Measurements from ENCODE around the gene HDHD2. TPM values are rescaled to one million over a fixed set of nuclear protein-coding genes. Genes with fewer than 3 reads are reported as not detected.
"Not testable (repeated sequence)": the region's sequence is repeated elsewhere in the genome, so short reads cannot be mapped to it uniquely, and the experiment has no call there.

Gene HDHD2
- total and polyA plus RNA-seq, 4 donors = 16.7 to 38.2 (median 30.1) TPM

- TF ChIP-seq CTCF (IDR thresholded peaks at IDR 0.05; ENCODE audit: control extremely low read depth, extremely low read depth) = no peak
- H3K36me3 ChIP-seq (ENCODE audit: control insufficient read depth in 4 of 4, insufficient read depth in 4 of 4, low read length in 4 of 4) = no peaks in the 10 kb centered on the region
- no peak overlapping the region for H3K4me3 ChIP-seq
- DNase-seq (no peak), ATAC-seq (ENCODE audit: insufficient read depth, low FRiP score) (no peak)
- H3K4me1 ChIP-seq (ENCODE audit: control insufficient read depth in 5 of 5, insufficient read depth in 5 of 5, low read length in 5 of 5) = peaks cover 0 to 7% (median 0%) of the 10 kb centered on the region in 5 donors
- no peaks in the 10 kb centered on the region for H3K9me3 ChIP-seq (ENCODE audit: control insufficient read depth in 4 of 4, insufficient read depth in 3 of 4, low read length in 3 of 4)
- H3K27me3 ChIP-seq (ENCODE audit: control insufficient read depth in 3 of 3, insufficient read depth in 3 of 3, low read length in 2 of 3) = no peaks in the 10 kb centered on the region
- WGBS, 2 donors = 86 to 92% methylated on average over 2 of the region's 2 CpGs
- no peak overlapping the region for H3K9ac ChIP-seq (ENCODE audit: insufficient read depth in 1 of 2, low read length in 2 of 2)
- H3K27ac ChIP-seq (ENCODE audit: low read depth in 1 of 2, low read length in 1 of 2) = no peak overlapping the region
These were observed 16.0 kb upstream of the HDHD2 start for GRCh38 chr18:47166294-47166693.

DNA sequence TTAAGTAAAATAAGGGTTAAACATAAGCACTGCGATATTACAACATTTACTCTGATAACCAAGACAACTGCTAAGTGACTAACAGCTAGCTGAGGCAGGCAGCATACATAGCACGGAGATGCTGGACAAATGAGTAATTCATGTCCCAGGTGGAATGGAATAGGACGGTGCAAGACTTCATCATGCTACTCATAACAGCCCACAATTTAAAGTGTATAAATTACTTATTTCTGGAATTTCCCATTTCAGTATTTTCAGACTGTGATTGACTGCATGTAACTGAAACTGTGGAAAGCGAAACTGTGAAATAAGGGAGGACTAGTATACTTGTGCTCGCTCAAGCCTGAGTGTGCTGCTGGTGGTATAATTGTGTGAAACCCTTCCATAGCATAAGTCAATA lies 12.9 kb upstream of the HDHD2 start:
- Histone ChIP-seq H3K27ac (ENCODE audit: low read depth in 1 of 2, low read length in 1 of 2) (no peak overlapping the region), H3K27me3 (ENCODE audit: control insufficient read depth in 3 of 3, insufficient read depth in 3 of 3, low read length in 2 of 3) (no peaks in the 10 kb centered on the region), H3K4me3 (no peak overlapping the region), H3K9ac (ENCODE audit: insufficient read depth in 1 of 2, low read length in 2 of 2) (no peak overlapping the region), H3K36me3 (ENCODE audit: control insufficient read depth in 4 of 4, insufficient read depth in 4 of 4, low read length in 4 of 4) (no peaks in the 10 kb centered on the region), H3K9me3 (ENCODE audit: control insufficient read depth in 4 of 4, insufficient read depth in 3 of 4, low read length in 3 of 4) (no peaks in the 10 kb centered on the region), H3K4me1 (ENCODE audit: control insufficient read depth in 5 of 5, insufficient read depth in 5 of 5, low read length in 5 of 5) (peaks cover 0 to 5% (median 0%) of the 10 kb centered on the region in 5 donors)
- DNase-seq (no peak), ATAC-seq (ENCODE audit: insufficient read depth, low FRiP score) (no peak)
- 82 to 93% methylated on average over 5 of the region's 5 CpGs for WGBS, 2 donors
- TF ChIP-seq CTCF (IDR thresholded peaks at IDR 0.05; ENCODE audit: control extremely low read depth, extremely low read depth) = no peak

DNA sequence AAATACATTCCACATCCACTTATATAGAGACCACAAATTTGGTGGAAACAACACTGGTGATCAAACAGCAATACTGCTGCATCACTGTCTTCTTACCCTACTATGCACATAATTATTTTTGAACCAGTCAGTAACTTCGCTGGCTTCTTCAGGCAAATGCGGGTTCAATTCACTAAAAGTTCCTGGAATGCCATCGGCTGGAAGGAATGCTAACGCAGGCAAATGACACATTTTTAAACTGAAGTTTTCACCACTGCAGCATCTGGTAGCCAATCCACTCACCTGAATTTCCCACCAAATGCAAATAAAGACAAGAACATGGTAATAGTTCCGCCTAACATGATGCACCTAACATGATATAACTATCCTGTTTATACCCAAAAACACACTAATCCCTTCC lies 10.0 kb upstream of the HDHD2 start:
- H3K4me1 ChIP-seq (ENCODE audit: control insufficient read depth in 5 of 5, insufficient read depth in 5 of 5, low read length in 5 of 5) = no peaks in the 10 kb centered on the region
- H3K27ac ChIP-seq (ENCODE audit: low read depth in 1 of 2, low read length in 1 of 2) = no peak overlapping the region
- WGBS, 2 donors = 94% methylated on average over 5 of the region's 5 CpGs
- H3K27me3 ChIP-seq (ENCODE audit: control insufficient read depth in 3 of 3, insufficient read depth in 3 of 3, low read length in 2 of 3) = no peaks in the 10 kb centered on the region
- TF ChIP-seq CTCF (IDR thresholded peaks at IDR 0.05; ENCODE audit: control extremely low read depth, extremely low read depth) = no peak
- DNase-seq (no peak), ATAC-seq (ENCODE audit: insufficient read depth, low FRiP score) (no peak)
- no peak overlapping the region for H3K4me3 ChIP-seq
- H3K36me3 ChIP-seq (ENCODE audit: control insufficient read depth in 4 of 4, insufficient read depth in 4 of 4, low read length in 4 of 4) = peaks cover 0 to 1% (median 0%) of the 10 kb centered on the region in 4 donors
- no peaks in the 10 kb centered on the region for H3K9me3 ChIP-seq (ENCODE audit: control insufficient read depth in 4 of 4, insufficient read depth in 3 of 4, low read length in 3 of 4)
- H3K9ac ChIP-seq (ENCODE audit: insufficient read depth in 1 of 2, low read length in 2 of 2) = no peak overlapping the region

DNA sequence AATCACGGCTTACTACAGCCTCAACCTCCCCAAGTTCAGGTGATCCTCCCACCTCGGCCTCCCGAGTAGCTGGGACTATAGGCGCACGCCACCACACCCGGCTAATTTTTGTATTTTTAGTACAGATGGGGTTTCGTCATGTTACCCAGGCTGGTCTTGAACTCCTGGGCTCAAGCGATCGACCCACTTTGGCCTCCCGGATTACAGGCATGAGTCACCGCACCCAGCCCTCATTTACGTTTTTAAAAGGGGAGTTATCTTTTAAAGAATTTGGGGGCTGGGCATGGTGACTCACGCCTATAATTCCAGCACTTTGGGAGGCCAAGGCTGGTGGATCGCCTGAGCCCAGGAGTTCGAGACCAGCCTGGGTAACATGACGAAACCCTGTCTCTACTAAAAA lies 8.1 kb upstream of the HDHD2 start:
- WGBS, 2 donors = 95 to 97% methylated on average over 16 of the region's 16 CpGs
- not testable (repeated sequence) for H3K4me3 ChIP-seq; DNase-seq; H3K9ac ChIP-seq (ENCODE audit: insufficient read depth in 1 of 2, low read length in 2 of 2); H3K4me1 ChIP-seq (ENCODE audit: control insufficient read depth in 5 of 5, insufficient read depth in 5 of 5, low read length in 5 of 5); H3K27ac ChIP-seq (ENCODE audit: low read depth in 1 of 2, low read length in 1 of 2); H3K27me3 ChIP-seq (ENCODE audit: control insufficient read depth in 3 of 3, insufficient read depth in 3 of 3, low read length in 2 of 3); H3K9me3 ChIP-seq (ENCODE audit: control insufficient read depth in 4 of 4, insufficient read depth in 3 of 4, low read length in 3 of 4); ATAC-seq (ENCODE audit: insufficient read depth, low FRiP score)
- H3K36me3 ChIP-seq (ENCODE audit: control insufficient read depth in 4 of 4, insufficient read depth in 4 of 4, low read length in 4 of 4) = peaks cover 0 to 13% (median 3%) of the 10 kb centered on the region in 4 donors
